Skin epidermis (tissue), 12 donors: ENCODE measurements around the gene BBS4.
"Not testable (repeated sequence)": the region's sequence is repeated elsewhere in the genome, so short reads cannot be mapped to it uniquely, and the experiment has no call there.

Source experiments
- H3K27ac ChIP-seq, 21 experiments: fragments of 200-600 bp; sonication (generic) in 11 of 21; one replicate each; pipeline ENCODE4 v1.5.0; 2020; ENCODE audit warnings: mild to moderate bottlenecking in 3 of 21, inconsistent platforms in 2 of 21, moderate library complexity in 2 of 21
- H3K4me3 ChIP-seq, 7 experiments: fragments of 200-600 bp; sonication (generic) in 2 of 7; one replicate each; pipeline ENCODE4 v1.5.0; 2020; ENCODE audit warnings: inconsistent platforms in 2 of 7, mild to moderate bottlenecking in 2 of 7, moderate library complexity in 1 of 7

Gene BBS4

GRCh38 chr15:72685925-72686794 lies at the start of gene BBS4, which contains the start of gene HIGD2B:
BBS4 (plus strand) TSS chr15:72686207; CDS start chr15:72686228, 21 bp downstream.
HIGD2B (minus strand) TSS chr15:72686182; CDS start chr15:72676374, 9,808 bp downstream.
- Histone ChIP-seq H3K27ac (peak within 1 kb of the TSS; percentile 15 to 95 (median 88)), H3K4me3 (peak within 1 kb of the TSS; percentile 52 to 84 (median 75))

GRCh38 chr15:72636519-72637282 lies 49.3 kb upstream of the BBS4 start:
- Histone ChIP-seq H3K27ac (peak overlapping the region in 4 of 21 experiments; percentile 35 to 66 (median 48)), H3K4me3 (peak overlapping the region; percentile 13 to 30 (median 21))

GRCh38 chr15:72639759-72640483 lies 46.1 kb upstream of the BBS4 start:
- H3K4me3 ChIP-seq, H3K27ac ChIP-seq: not testable (repeated sequence)

GRCh38 chr15:72642271-72642670 lies 43.7 kb upstream of the BBS4 start:
- not testable (repeated sequence) for H3K27ac ChIP-seq, H3K4me3 ChIP-seq

- not testable (repeated sequence) for H3K4me3 ChIP-seq, H3K27ac ChIP-seq
Measured at GRCh38 chr15:72648631-72649253, 37.3 kb upstream of the BBS4 start.

GRCh38 chr15:72654397-72654796 lies 31.6 kb upstream of the BBS4 start, which contains the start of gene GOLGA6B:
GOLGA6B (plus strand) TSS chr15:72654697; CDS start chr15:72654738, 41 bp downstream.
- not testable (repeated sequence) for H3K27ac ChIP-seq, H3K4me3 ChIP-seq

GRCh38 chr15:72656014-72656413 lies 30.0 kb upstream of the BBS4 start:
- not testable (repeated sequence) for H3K4me3 ChIP-seq, H3K27ac ChIP-seq

GRCh38 chr15:72661081-72661480 lies 24.9 kb upstream of the BBS4 start:
- H3K4me3 ChIP-seq, H3K27ac ChIP-seq: not testable (repeated sequence)

GRCh38 chr15:72663931-72664330 lies 22.1 kb upstream of the BBS4 start:
- not testable (repeated sequence) for H3K27ac ChIP-seq

GRCh38 chr15:72665706-72666105 lies 20.3 kb upstream of the BBS4 start:
- H3K27ac ChIP-seq, H3K4me3 ChIP-seq: not testable (repeated sequence)

More at GRCh38 chr15:72663931-72664330, 22.1 kb upstream of the BBS4 start:
- not testable (repeated sequence) for H3K4me3 ChIP-seq

GRCh38 chr15:72669803-72670202 lies 16.2 kb upstream of the BBS4 start:
- not testable (repeated sequence) for H3K4me3 ChIP-seq, H3K27ac ChIP-seq

- not testable (repeated sequence) for H3K4me3 ChIP-seq, H3K27ac ChIP-seq
Measured at GRCh38 chr15:72670656-72671352, 15.2 kb upstream of the BBS4 start.

GRCh38 chr15:72671525-72671924 lies 14.5 kb upstream of the BBS4 start:
- H3K27ac ChIP-seq, result no peak overlapping the region

GRCh38 chr15:72676838-72677237 lies 9.2 kb upstream of the BBS4 start:
- H3K27ac ChIP-seq, result no peak overlapping the region
- H3K4me3 ChIP-seq, result no peak overlapping the region

More at GRCh38 chr15:72671525-72671924, 14.5 kb upstream of the BBS4 start:
- no peak overlapping the region for H3K4me3 ChIP-seq

GRCh38 chr15:72680931-72681330 lies 5.1 kb upstream of the BBS4 start:
- no peak overlapping the region for H3K4me3 ChIP-seq
- H3K27ac ChIP-seq, result no peak overlapping the region

GRCh38 chr15:72682772-72683171 lies 3.2 kb upstream of the BBS4 start:
- no peak overlapping the region for H3K27ac ChIP-seq
- no peak overlapping the region for H3K4me3 ChIP-seq

GRCh38 chr15:72685301-72685924 lies 594 bp upstream of the BBS4 start:
- H3K4me3 ChIP-seq, result peak overlapping the region; percentile 52 to 84 (median 75)
- H3K27ac ChIP-seq, result peak overlapping the region; percentile 13 to 95 (median 88)

GRCh38 chr15:72688697-72689096 lies 2.7 kb downstream of the BBS4 start:
- H3K27ac ChIP-seq, result no peak overlapping the region
- H3K4me3 ChIP-seq, result no peak overlapping the region
